GM12878 (cell line): ENCODE measurements around the gene ETV7. TPM values are rescaled to one million over a fixed set of nuclear protein-coding genes. Genes with fewer than 3 reads are reported as not detected.

Source experiments
- ATAC-seq: fragments of 200-7000 bp; cut with Tn5 transposase; 3 replicates; pipeline ENCODE4 v1.9.1; 2020; ENCODE audit warnings: mild to moderate bottlenecking, moderate library complexity
- BruUV-seq: library from RNA; stranded (reverse); fragments of 400-500 nt; replicated peaks from 2 replicates; lab custom pipeline; 2021; lab: Mats Ljungman, UMichigan
- CTCF ChIA-PET: fragments of 300-600 bp; sonication (Branson Sonifier 250); formaldehyde crosslinking; extraction: SDS; loops from one replicate; lab custom pipeline; 2021; ENCODE audit warnings: inconsistent platforms; lab: Yijun Ruan, JAX
- POLR2A ChIA-PET: fragments of 350-600 bp; formaldehyde crosslinking; extraction: SDS; loops from one replicate; lab custom pipeline; 2021; ENCODE audit warnings: inconsistent platforms; lab: Charles Lee
- RAD21 ChIA-PET: fragments of 300-600 bp; sonication (Branson Sonifier 250); formaldehyde crosslinking; loops from one replicate; lab custom pipeline; 2023; ENCODE audit warnings: antibody characterized with exemption; ENCODE audit not compliant: unreplicated experiment; lab: Charles Lee
- SMC1A ChIA-PET: fragments of 300-600 bp; sonication (Branson Sonifier 250); formaldehyde crosslinking; loops from one replicate; lab custom pipeline; 2023; ENCODE audit not compliant: unreplicated experiment, uncharacterized antibody; lab: Charles Lee
- DNase-seq: peaks from one replicate; pipeline ENCODE4 v3.0.0-alpha.2; 2011; ENCODE audit warnings: low read depth, low spot score
- FAIRE-seq: peaks from 3 replicates; lab custom pipeline; 2011; peaks lifted over from hg19 to GRCh38; lab: Jason Lieb, UNC
- H2AFZ ChIP-seq: 2 replicates; pipeline ENCODE4 v1.6.0; 2011; ENCODE audit warnings: low read depth, low read length, control low read depth; ENCODE audit not compliant: control insufficient read depth
- H3K27ac ChIP-seq: 2 replicates; pipeline ENCODE4 v1.5.1; 2011; ENCODE audit warnings: control low read depth; ENCODE audit not compliant: control insufficient read depth, insufficient read depth
- H3K27me3 ChIP-seq, 2 experiments: replicated peaks in 1 of 2; 2 replicates each; pipeline versions ENCODE4 v1.6.0 to v1.6.1; 2011; ENCODE audit warnings: low read length in 1 of 2; ENCODE audit not compliant: control insufficient read depth in 2 of 2, insufficient read depth in 2 of 2
- H3K36me3 ChIP-seq, 2 experiments: 2 replicates each; pipeline ENCODE4 v1.5.1; 2011; ENCODE audit warnings: low read length in 1 of 2; ENCODE audit not compliant: control insufficient read depth in 2 of 2, insufficient read depth in 2 of 2
- H3K4me1 ChIP-seq: 2 replicates; pipeline ENCODE4 v1.6.1; 2011; ENCODE audit warnings: mild to moderate bottlenecking, low read length, moderate library complexity, mixed read lengths; ENCODE audit not compliant: control insufficient read depth, insufficient read depth
- H3K4me2 ChIP-seq: 2 replicates; pipeline ENCODE4 v1.6.0; 2011; ENCODE audit warnings: control low read depth; ENCODE audit not compliant: control insufficient read depth, insufficient read depth
- H3K4me3 ChIP-seq: fragments of 200-600 bp; sonication (generic); 2 replicates; pipeline ENCODE4 v1.5.1; 2016
- H3K79me2 ChIP-seq: 2 replicates; pipeline ENCODE4 v1.6.0; 2011; ENCODE audit warnings: low read length; ENCODE audit not compliant: control insufficient read depth, insufficient read depth
- H3K9ac ChIP-seq: 2 replicates; pipeline ENCODE4 v1.8.0; 2011; ENCODE audit warnings: low read length, control low read depth, mixed read lengths; ENCODE audit not compliant: control insufficient read depth, insufficient read depth
- H3K9me3 ChIP-seq: replicated peaks from 3 replicates; pipeline ENCODE4 v1.5.1; 2011; ENCODE audit warnings: mild to moderate bottlenecking, low read length; ENCODE audit not compliant: control insufficient read depth, insufficient read depth
- H4K20me1 ChIP-seq: 2 replicates; pipeline ENCODE4 v1.6.0; 2011; ENCODE audit not compliant: control insufficient read depth, insufficient read depth
- BCLAF1 ChIP-seq: fragments of 450-650 bp; IDR thresholded peaks from 2 replicates; pipeline ENCODE4 v1.6.1; 2017; ENCODE audit warnings: antibody characterized with exemption, mild to moderate bottlenecking, moderate library complexity
- CHD2 ChIP-seq: IDR thresholded peaks from 2 replicates; pipeline ENCODE4 v1.6.1; 2011; ENCODE audit warnings: low read depth, low read length, improper control_type of control experiment, borderline replicate concordance
- HSF1 ChIP-seq: fragments of 150-350 bp; IDR thresholded peaks from 2 replicates; pipeline ENCODE4 v1.6.1; 2014; ENCODE audit warnings: mild to moderate bottlenecking, low read depth, low read length
- IRF4 ChIP-seq: IDR thresholded peaks from 2 replicates; pipeline ENCODE4 v1.6.1; 2011; ENCODE audit warnings: low read depth, low read length
- NBN ChIP-seq: fragments of 450-650 bp; IDR thresholded peaks from 2 replicates; pipeline ENCODE4 v1.6.1; 2016
- NRF1 ChIP-seq: conservative IDR thresholded peaks from 2 replicates; pipeline ENCODE4 v1.6.1; 2011; ENCODE audit warnings: mild to moderate bottlenecking, low read depth, low read length, improper control_type of control experiment
- PBX3 ChIP-seq: IDR thresholded peaks from 2 replicates; pipeline ENCODE4 v1.6.1; 2011; ENCODE audit warnings: mild to moderate bottlenecking, low read depth, low read length, moderate library complexity; ENCODE audit not compliant: insufficient replicate concordance
- RBBP5 ChIP-seq: fragments of 200-600 bp; sonication (generic); conservative IDR thresholded peaks from 2 replicates; pipeline ENCODE4 v1.6.1; 2016
- RELA ChIP-seq: fragments of 450-650 bp; IDR thresholded peaks from 2 replicates; pipeline ENCODE4 v1.8.0; 2014; ENCODE audit warnings: borderline replicate concordance; ENCODE audit not compliant: partially characterized antibody
- REST ChIP-seq: IDR thresholded peaks from 2 replicates; pipeline ENCODE4 v1.6.1; 2012; ENCODE audit warnings: mild to moderate bottlenecking, low read depth, low read length
- SP1 ChIP-seq: IDR thresholded peaks from one replicate; pipeline ENCODE4 v1.6.1; 2011; ENCODE audit warnings: low read depth, low read length
- USF1 ChIP-seq: IDR thresholded peaks from 2 replicates; pipeline ENCODE4 v1.6.1; 2011; ENCODE audit warnings: borderline replicate concordance, low read depth, mild to moderate bottlenecking, moderate library complexity, mixed read lengths, low read length; ENCODE audit not compliant: insufficient read depth; ENCODE audit errors: extremely low read length
- WGBS: methylation state at CpG from one replicate; pipeline ENCODE4 v1.1.6; 2016; ENCODE audit warnings: low lambda C conversion rate; ENCODE audit not compliant: insufficient replicate concordance, insufficient coverage; ENCODE audit errors: missing lambda C conversion rate; 5-methylcytosine and 5-hydroxymethylcytosine counted together
- in situ Hi-C: fragments of 300-500 bp; cut with MboI; formaldehyde crosslinking; loops from 9 replicates; pipeline ENCODE4 v1.14.3; 2018; ENCODE audit warnings: mixed read lengths
- intact Hi-C: fragments of 100-400 bp; cut with micrococcal nuclease; formaldehyde crosslinking; loops from one replicate; pipeline ENCODE4 v1.14.2; 2022; ENCODE audit not compliant: unreplicated experiment
- polyA plus RNA-seq, 11 experiments: library from polyadenylated mRNA; depleted of rRNA in 4 of 11; unstranded in 6 of 11; stranded (reverse) in 5 of 11; fragments of >200 nt; fragmentation: Nextera tagmentation in 4 of 11; fragmentation: Illumina TruSeq in 1 of 11; extraction: Ambion mirVana in 4 of 11; extraction: Trizol in 1 of 11; gene quantifications; 1 replicate in 1 of 11; 2 replicates in 10 of 11; pipeline versions ENCODE4 v1.2.1 to v1.2.3, GENCODE V29; 2011 to 2016; ENCODE audit warnings: inconsistent platforms in 2 of 11, missing spikeins in 2 of 11, low read depth in 1 of 11
- total RNA-seq, 4 experiments: library from RNA; depleted of rRNA in 3 of 4; stranded (reverse); fragments of >200 nt in 3 of 4; fragmentation: Illumina TruSeq in 1 of 4; extraction: Trizol in 1 of 4; gene quantifications; 2 replicates each; pipeline versions ENCODE4 v1.2.1 to v1.2.3, GENCODE V29; 2013 to 2021

ETV7 gene
- total and polyA plus RNA-seq, 10 of the 15 experiments (the other 5 are each of a cell fraction or from before 2014, with no cell fraction given): 0.04 to 1.8 (median 1.3) TPM

GRCh38 chr6:36426622-36427021 lies 39.2 kb upstream of the ETV7 start:
- TF ChIP-seq HSF1 (no peak), NBN (no peak), SP1 (no peak), IRF4 (no peak), RBBP5 (no peak), PBX3 (no peak), USF1 (no peak), REST (no peak), RELA (no peak), BCLAF1 (no peak), CHD2 (no peak), NRF1 (no peak)
- TF ChIP-seq, all 136 proteins: peak for 0
- Histone ChIP-seq H3K27ac (no peak overlapping the region), H3K79me2 (no peaks in the 10 kb centered on the region), H4K20me1 (no peaks in the 10 kb centered on the region), H3K4me2 (no peak overlapping the region), H3K4me3 (no peak overlapping the region), H2AFZ (no peak overlapping the region), H3K27me3 (no peaks in the 10 kb centered on the region), H3K9ac (no peak overlapping the region), H3K36me3 (no peaks in the 10 kb centered on the region), H3K9me3 (no peaks in the 10 kb centered on the region), H3K4me1 (peaks cover 14% of the 10 kb centered on the region)
- intact Hi-C loops: no loop called here
- FAIRE-seq: no peak
- POLR2A ChIA-PET: interaction anchor here (0.7 kb wide), 1 partner anchor 68 kb away, joined by 3 read pairs; no protein-coding TSS in a partner anchor
- in situ Hi-C loops: no loop called here
- no peak for DNase-seq
- 78% methylated on average over 3 of the region's 3 CpGs for WGBS
- SMC1A ChIA-PET: no interaction called here
- CTCF ChIA-PET: no interaction called here
- RAD21 ChIA-PET: no interaction called here
- no TSS peak for BruUV-seq
- ATAC-seq: no peak
